Subcutaneous adipose tissue (tissue), 4 donors: ENCODE results near the gene ARFIP1. TPM values are rescaled to one million over a fixed set of nuclear protein-coding genes. Genes with fewer than 3 reads are reported as not detected.

ENCODE experiments used
- CTCF ChIP-seq: fragments of 450-650 bp; IDR thresholded peaks from one replicate; pipeline ENCODE4 v1.5.1; 2016; ENCODE audit warnings: low read depth, mild to moderate bottlenecking, control low read depth, antibody characterized with exemption, moderate library complexity
- total RNA-seq, 4 donors: library from RNA; depleted of rRNA; stranded (reverse); fragments of >200 nt; gene quantifications; one replicate each; pipeline ENCODE4 v1.1.0, GENCODE V29; 2016

Gene ARFIP1
- total RNA-seq, 4 donors from 2014 or later, result 17.7 to 31.8 (median 27.3) TPM

GRCh38 chr4:152946446-152946845, 166.7 kb downstream of the ARFIP1 start:
- TF ChIP-seq CTCF, result no peak

- no peak for TF ChIP-seq CTCF
Measured at GRCh38 chr4:152947311-152947710, 167.6 kb downstream of the ARFIP1 start.

- TF ChIP-seq CTCF, result no peak
Measured at GRCh38 chr4:152949930-152950329, 170.2 kb downstream of the ARFIP1 start.

- TF ChIP-seq CTCF, result no peak
Measured at GRCh38 chr4:152950402-152951274, 170.9 kb downstream of the ARFIP1 start.

GRCh38 chr4:152951348-152951747, 171.6 kb downstream of the ARFIP1 start:
- no peak for TF ChIP-seq CTCF

- TF ChIP-seq CTCF, result no peak
Measured at GRCh38 chr4:152953514-152953913, 173.8 kb downstream of the ARFIP1 start.

GRCh38 chr4:152954741-152955140, 175.0 kb downstream of the ARFIP1 start:
- TF ChIP-seq CTCF, result no peak
